Testis (tissue), 2 donors: ENCODE data around the gene OSTF1.

Experiments used
- CTCF ChIP-seq, 3 experiments: fragments of 450-650 bp in 2 of 3; fragments of 200-600 bp in 1 of 3; sonication (generic) in 1 of 3; IDR thresholded peaks; one replicate each; pipeline ENCODE4 v1.5.1; 2016 to 2019; ENCODE audit warnings: antibody characterized with exemption in 3 of 3, mild to moderate bottlenecking in 2 of 3, moderate library complexity in 1 of 3
- POLR2A ChIP-seq: fragments of 450-650 bp; IDR thresholded peaks from one replicate; pipeline ENCODE4 v1.6.1; 2017; ENCODE audit warnings: antibody characterized with exemption, mild to moderate bottlenecking, moderate library complexity

- no peak for TF ChIP-seq CTCF (IDR thresholded peaks at IDR 0.05)
- no peak for TF ChIP-seq POLR2A
Observed at GRCh38 chr9:75147638-75148037, 59.3 kb downstream of the OSTF1 start.
